Lung microvascular endothelial cell (primary cell): ENCODE measurements around the gene SMIM12. TPM values are rescaled to one million over a fixed set of nuclear protein-coding genes. Genes with fewer than 3 reads are reported as not detected.
"Not testable (repeated sequence)": the region's sequence is repeated elsewhere in the genome, so short reads cannot be mapped to it uniquely, and the experiment has no call there.

Source experiments
- DNase-seq, 2 donors: peaks; one replicate each; pipeline versions ENCODE4 v3.0.0 to v3.0.0-alpha.2; 2010; ENCODE audit warnings: low read depth in 2 of 2
- total RNA-seq: library from RNA; depleted of rRNA; stranded (reverse); fragments of >200 nt; gene quantifications from 2 replicates; pipeline ENCODE4 v1.2.1, GENCODE V29; 2014

The SMIM12 gene
- total RNA-seq, 1 donor from 2014 or later, result 40.3 TPM

- peak; percentile 38 to 46 for DNase-seq
Measured at GRCh38 chr1:34844252-34844634, 15.3 kb downstream of the SMIM12 start.

DNA sequence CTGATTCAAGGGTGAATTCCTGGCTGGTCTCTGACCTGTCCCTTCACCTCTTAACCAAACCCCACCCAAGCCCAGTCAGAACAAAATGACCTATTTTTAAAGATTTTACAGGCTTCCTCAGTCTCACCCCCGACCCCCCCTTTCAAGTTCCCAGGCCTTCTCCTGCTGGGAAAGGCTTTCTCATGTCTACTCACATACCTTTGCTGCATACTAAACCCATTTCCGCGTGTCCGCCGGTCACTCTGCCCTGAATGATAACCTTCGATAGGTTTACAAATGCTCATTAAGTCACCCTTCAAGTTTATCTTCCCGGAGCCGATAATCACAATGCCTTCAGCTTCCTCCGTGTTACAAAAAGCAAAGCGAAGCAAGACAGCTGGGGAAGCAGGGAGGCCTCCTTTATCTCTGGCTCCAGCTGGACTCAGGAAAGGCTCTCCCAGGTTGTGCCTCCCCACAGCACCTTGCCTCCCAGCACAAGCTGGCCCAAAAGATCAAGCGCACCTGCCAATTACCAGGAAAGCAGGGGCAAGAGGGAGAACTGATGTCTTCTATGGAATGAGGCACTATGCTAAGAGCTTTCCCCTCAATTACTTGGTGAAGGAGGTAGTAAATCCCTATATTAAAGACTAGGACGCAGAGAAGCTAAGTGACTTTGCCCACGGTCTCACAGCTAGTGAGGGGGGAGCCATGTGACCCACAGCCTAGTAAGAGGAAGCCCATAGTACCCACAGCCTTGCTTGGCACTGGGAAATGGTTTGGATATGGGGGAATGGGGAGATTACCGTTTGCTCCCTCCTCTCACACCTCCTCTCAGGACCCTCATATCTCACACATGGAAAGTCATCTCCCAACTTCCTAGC, 15.9 kb downstream of the SMIM12 start:
- peak; percentile 32 to 43 for DNase-seq

DNA sequence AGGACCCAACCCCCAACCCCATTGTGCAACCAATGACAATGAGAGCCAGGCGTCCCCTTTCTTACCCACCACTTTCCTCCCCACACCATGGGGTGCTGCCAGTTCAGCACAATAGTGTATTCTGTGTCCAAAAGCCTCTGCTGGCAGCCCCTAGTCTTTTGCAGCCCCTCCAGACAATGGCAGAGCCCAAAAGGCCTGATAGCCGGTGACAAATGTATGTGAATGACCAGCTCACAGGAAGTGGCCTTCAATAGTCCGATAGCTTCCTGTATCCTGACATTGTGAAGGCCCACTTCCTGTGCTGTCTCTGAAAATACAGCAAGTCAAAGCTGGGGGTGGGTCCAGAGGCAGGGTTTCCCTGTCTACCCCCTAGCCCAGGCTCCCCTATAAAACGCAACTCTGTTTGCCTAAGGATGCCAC, 16.6 kb downstream of the SMIM12 start:
- DNase-seq, result peak; percentile 60 to 90

- no peak for DNase-seq
Measured at GRCh38 chr1:34842073-34842472, 17.5 kb downstream of the SMIM12 start.

DNA sequence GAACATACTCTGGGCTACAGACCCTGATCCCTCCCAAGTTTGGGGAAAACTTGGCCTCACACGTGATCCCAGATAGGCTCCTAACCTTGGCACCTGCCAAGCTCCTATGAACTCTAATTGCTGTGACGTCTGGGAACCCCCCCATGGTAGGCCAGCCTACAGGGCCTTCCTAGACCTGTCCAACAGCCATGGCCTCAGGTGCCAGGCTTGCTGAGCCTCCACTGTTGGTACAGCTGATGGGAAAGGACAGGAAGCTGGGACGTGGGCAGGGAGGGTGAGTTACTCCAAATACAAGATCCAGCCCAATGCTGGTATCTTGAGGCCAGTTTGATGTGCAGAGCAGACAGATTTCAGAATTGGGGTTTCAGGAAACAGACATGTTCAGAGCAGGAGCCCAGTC, 19.1 kb downstream of the SMIM12 start:
- no peak for DNase-seq

- DNase-seq, result no peak
Measured at GRCh38 chr1:34839526-34840305, 19.8 kb downstream of the SMIM12 start.

- no peak for DNase-seq
Measured at GRCh38 chr1:34833711-34834110, 25.8 kb downstream of the SMIM12 start.

DNA sequence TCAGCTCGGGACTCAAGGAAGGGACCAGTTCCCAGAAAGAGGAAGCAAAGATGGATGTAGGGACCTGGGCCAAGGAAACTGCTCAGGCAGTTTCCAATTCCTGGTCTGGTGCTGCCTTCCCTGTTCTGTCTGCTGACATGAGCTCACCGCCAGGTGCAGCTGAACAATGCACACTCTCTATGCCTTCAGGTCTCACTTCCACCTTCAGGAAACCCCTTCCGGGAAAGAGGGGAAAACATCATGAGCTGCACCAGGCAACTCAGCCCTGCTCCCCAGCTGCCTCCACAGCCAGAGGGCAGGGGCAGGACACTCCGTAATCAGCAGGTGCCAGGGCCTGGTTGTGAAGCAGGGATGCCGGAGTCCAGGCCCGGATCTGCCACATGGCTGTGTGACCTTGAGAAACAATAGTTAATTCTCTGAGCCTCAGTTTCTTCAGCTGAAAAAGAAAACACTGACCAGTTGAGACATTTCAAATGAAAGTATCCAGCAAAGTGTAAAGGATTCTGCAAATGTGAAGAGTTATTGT, 27.8 kb downstream of the SMIM12 start:
- no peak for DNase-seq

DNA sequence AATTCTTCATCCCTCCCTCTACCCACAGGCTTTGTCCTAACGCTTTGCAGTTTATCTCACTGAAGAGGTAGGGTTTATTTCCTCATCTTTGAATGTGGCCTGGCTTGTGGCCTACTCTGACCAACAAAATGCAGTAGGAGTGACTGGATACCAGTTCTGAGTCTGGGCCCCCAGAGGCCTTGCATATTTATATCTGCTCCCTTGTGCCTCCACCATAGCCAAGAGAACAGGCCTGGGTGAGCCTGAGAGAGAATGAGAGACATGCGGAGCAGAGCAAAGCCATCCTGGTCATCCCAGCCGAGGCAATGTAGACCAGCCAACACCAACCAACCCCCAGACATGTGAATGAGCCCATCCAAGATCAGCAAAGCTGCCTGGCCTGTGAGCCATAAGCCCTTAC, 30.3 kb downstream of the SMIM12 start:
- no peak for DNase-seq

DNA sequence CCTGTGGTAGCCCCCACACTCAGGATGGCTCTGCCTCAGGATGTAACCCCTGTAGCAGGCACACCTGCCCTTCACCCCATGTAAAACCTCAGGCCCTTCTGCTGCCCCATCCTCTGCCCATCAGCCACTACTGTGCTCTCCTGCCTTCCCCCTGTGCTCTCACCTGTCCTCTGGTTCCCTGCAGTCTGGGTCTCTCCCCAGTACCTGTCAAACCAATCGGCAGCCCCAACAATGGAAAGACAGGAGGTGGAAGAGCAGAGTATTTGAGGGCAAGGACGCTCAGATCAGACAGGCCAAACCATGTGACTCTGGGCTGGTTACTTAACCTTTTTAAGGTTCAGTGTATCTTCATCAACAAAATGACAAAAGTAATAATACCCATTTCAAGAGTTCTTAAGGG, 30.9 kb downstream of the SMIM12 start:
- no peak for DNase-seq

GRCh38 chr1:34827341-34827941, 32.1 kb downstream of the SMIM12 start:
- DNase-seq, result no peak

DNA sequence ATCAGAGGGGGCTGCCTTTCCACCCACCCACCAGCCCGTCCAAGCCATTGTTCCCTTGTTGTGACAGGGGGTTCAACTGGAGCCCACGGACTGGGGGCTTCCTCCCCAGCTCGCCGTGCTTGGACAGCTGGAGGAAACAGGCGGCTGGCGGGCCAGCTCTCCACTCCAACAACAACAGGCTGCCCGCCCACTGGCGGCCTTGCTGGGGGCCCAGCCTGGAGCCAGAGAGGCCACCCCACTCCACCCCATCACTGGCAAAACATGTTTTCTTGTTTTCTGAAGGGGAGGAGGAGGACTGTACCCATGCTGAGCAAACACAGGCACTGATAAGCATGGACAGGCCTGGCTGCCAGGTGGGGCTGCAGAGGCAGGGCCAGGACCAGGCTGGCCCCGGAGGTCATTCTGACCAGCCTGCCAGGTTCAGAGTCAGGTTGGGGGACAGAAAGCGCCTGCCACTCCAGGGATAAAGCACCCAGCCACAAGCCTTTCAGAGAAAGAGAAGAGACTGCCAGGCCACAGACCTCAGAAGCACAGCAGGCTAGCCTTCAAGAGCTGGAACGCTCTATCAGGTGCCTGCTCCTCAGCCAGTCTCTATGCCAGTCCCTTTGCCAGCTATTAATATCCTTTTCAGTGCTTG, 34.0 kb downstream of the SMIM12 start:
- DNase-seq, result peak; percentile 4 to 95

GRCh38 chr1:34824817-34825454, 34.6 kb downstream of the SMIM12 start:
- DNase-seq, result no peak

DNA sequence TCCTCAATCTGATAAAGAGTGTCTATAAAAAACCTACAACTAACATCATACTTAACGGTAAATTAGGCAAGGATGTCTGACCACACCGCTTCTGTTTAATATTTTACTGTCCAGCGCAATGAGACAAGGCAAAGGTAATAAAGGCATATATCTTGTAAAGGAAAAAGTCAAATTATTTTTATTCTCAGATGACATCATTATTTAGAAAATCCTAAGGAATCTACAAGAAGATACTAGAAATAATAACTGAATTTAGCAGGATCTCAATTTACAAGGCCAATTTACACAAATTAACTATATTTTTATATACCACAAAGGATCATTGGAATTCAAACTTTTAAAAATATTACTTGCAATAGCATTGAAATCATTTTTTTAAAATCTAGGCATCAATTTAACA, 37.3 kb downstream of the SMIM12 start:
- no peak for DNase-seq

GRCh38 chr1:34818862-34819261, 40.7 kb downstream of the SMIM12 start:
- not testable (repeated sequence) for DNase-seq

- DNase-seq, result no peak
Measured at GRCh38 chr1:34816778-34817177, 42.8 kb downstream of the SMIM12 start.

- no peak for DNase-seq
Measured at GRCh38 chr1:34816332-34816731, 43.2 kb downstream of the SMIM12 start.

- DNase-seq, result not testable (repeated sequence)
Measured at GRCh38 chr1:34810781-34811180, 48.8 kb downstream of the SMIM12 start.

- no peak for DNase-seq
Measured at GRCh38 chr1:34808051-34808810, 51.3 kb downstream of the SMIM12 start.

- DNase-seq, result no peak
Measured at GRCh38 chr1:34806396-34806795, 53.2 kb downstream of the SMIM12 start.
